Prostate gland (tissue), 2 donors: Measurements from ENCODE around the gene PRAMEF11. TPM values are rescaled to one million over a fixed set of nuclear protein-coding genes. Genes with fewer than 3 reads are reported as not detected.

Experiments
- DNase-seq: peaks from one replicate; pipeline ENCODE4 v3.0.0-alpha.2; 2019; ENCODE audit warnings: low spot score
- H3K27ac ChIP-seq, 2 donors: fragments of 200-600 bp; sonication (generic); 2 replicates each; pipeline ENCODE4 v1.5.1; 2017 to 2019
- H3K27me3 ChIP-seq: fragments of 200-600 bp; sonication (generic); replicated peaks from 2 replicates; pipeline ENCODE4 v1.5.1; 2019; ENCODE audit not compliant: insufficient read depth
- H3K36me3 ChIP-seq, 2 donors: fragments of 200-600 bp; sonication (generic); 1 replicate in 1 of 2; 2 replicates in 1 of 2; pipeline versions ENCODE4 v1.5.1 to v1.8.1; 2017 to 2019
- H3K4me1 ChIP-seq: fragments of 200-600 bp; sonication (generic); replicated peaks from 2 replicates; pipeline ENCODE4 v1.5.1; 2019
- H3K4me3 ChIP-seq, 2 donors: fragments of 200-600 bp; sonication (generic); 2 replicates each; pipeline ENCODE4 v1.5.1; 2017 to 2019
- H3K9me3 ChIP-seq: fragments of 200-600 bp; sonication (generic); 2 replicates; pipeline ENCODE4 v1.5.1; 2017
- POLR2A ChIP-seq: fragments of 450-650 bp; IDR thresholded peaks from one replicate; pipeline ENCODE4 v1.6.1; 2016; ENCODE audit warnings: antibody characterized with exemption, mild to moderate bottlenecking
- POLR2AphosphoS5 ChIP-seq: sonication (generic); formaldehyde crosslinking; IDR thresholded peaks from one replicate; pipeline ENCODE4 v1.6.1; 2017; ENCODE audit warnings: antibody characterized with exemption
- WGBS: methylation state at CpG from one replicate; pipeline ENCODE4 v1.1.5; 2018; 5-methylcytosine and 5-hydroxymethylcytosine counted together
- intact Hi-C: fragments of 100-400 bp; cut with DNase I; formaldehyde crosslinking; loops from one replicate; pipeline ENCODE4 v1.14.2; 2022
- total RNA-seq, 2 donors: library from RNA; depleted of rRNA; stranded (reverse); fragments of >200 nt; gene quantifications; one replicate each; pipeline ENCODE4 v1.1.0, GENCODE V29; 2016
- TF ChIP-seq, protein P1 (sequence below), 4 experiments: fragments of 200-600 bp in 2 of 4; fragments of 450-650 bp in 2 of 4; sonication (generic) in 2 of 4; IDR thresholded peaks; 1 replicate in 3 of 4; 2 replicates in 1 of 4; pipeline ENCODE4 v1.5.1; 2016 to 2019; ENCODE audit warnings: antibody characterized with exemption in 4 of 4, mild to moderate bottlenecking in 2 of 4, moderate library complexity in 2 of 4

Gene PRAMEF11
- total RNA-seq, 2 donors from 2014 or later = not detected

DNA sequence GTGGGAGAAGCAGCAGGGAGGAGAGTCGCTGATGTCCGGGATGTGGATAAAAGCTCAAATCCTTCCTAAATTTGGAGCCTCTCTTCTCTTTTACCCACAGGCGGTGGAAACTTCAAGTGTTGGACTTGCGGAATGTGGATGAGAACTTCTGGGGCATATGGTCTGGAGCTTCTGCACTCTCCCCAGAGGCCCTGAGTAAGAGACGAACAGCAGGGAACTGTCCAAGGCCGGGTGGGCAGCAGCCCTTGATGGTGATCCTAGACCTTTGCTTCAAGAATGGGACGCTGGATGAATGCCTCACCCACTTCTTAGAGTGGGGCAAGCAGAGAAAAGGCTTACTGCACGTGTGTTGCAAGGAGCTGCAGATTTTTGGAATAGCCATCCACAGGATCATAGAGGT is 55.8 kb downstream of the PRAMEF11 start:
- 89% methylated on average over 8 of the region's 8 CpGs for WGBS
- Histone ChIP-seq H3K4me3 (no peak overlapping the region), H3K4me1 (no peaks in the 10 kb centered on the region), H3K27ac (no peak overlapping the region), H3K36me3 (no peaks in the 10 kb centered on the region), H3K27me3 (no peaks in the 10 kb centered on the region), H3K9me3 (no peaks in the 10 kb centered on the region)
- intact Hi-C loops = no loop called here
- DNase-seq = no peak
- TF ChIP-seq, protein P1, sequence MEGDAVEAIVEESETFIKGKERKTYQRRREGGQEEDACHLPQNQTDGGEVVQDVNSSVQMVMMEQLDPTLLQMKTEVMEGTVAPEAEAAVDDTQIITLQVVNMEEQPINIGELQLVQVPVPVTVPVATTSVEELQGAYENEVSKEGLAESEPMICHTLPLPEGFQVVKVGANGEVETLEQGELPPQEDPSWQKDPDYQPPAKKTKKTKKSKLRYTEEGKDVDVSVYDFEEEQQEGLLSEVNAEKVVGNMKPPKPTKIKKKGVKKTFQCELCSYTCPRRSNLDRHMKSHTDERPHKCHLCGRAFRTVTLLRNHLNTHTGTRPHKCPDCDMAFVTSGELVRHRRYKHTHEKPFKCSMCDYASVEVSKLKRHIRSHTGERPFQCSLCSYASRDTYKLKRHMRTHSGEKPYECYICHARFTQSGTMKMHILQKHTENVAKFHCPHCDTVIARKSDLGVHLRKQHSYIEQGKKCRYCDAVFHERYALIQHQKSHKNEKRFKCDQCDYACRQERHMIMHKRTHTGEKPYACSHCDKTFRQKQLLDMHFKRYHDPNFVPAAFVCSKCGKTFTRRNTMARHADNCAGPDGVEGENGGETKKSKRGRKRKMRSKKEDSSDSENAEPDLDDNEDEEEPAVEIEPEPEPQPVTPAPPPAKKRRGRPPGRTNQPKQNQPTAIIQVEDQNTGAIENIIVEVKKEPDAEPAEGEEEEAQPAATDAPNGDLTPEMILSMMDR (IDR thresholded peaks at IDR 0.05) = no peak
- TF ChIP-seq POLR2A = no peak
- no peak for TF ChIP-seq POLR2AphosphoS5

DNA sequence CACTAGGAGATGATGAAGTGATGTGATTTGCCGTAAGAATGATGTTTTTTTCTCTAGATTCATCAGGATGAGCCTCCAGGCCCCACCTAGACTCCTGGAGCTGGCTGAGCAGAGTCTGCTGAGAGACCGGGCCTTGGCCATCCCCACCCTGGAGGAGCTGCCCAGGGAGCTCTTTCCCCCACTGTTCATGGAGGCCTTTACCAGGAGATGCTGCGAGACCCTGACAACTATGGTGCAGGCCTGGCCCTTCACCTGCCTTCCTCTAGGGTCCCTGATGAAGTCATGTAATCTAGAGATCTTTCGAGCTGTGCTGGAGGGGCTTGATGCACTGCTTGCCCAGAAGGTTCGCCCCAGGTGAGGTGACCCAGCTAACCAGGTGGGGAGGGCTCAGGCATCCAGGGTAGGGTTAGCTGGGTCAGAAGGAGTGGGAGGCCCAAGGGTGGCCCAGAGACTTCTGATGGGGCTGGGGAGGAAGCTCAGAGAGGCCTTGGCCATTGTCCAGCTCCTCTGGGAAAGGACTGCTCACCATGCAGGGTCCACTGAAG is 56.3 kb downstream of the PRAMEF11 start:
- H3K36me3 ChIP-seq = no peaks in the 10 kb centered on the region
- WGBS = 85% methylated on average over 5 of the region's 5 CpGs
- H3K27ac ChIP-seq = no peak overlapping the region
- intact Hi-C loops = no loop called here
- TF ChIP-seq POLR2A = no peak
- TF ChIP-seq, protein P1 (IDR thresholded peaks at IDR 0.05) = no peak
- TF ChIP-seq POLR2AphosphoS5 = no peak
- no peaks in the 10 kb centered on the region for H3K27me3 ChIP-seq
- H3K9me3 ChIP-seq = no peaks in the 10 kb centered on the region
- no peak for DNase-seq
- H3K4me3 ChIP-seq = no peak overlapping the region
- no peaks in the 10 kb centered on the region for H3K4me1 ChIP-seq

Other genes with a start within 250 kb of the PRAMEF11 start
- 100 to 1,000 TPM; 171 to 178 TPM for gene DHRS3, start 213.2 kb downstream of the PRAMEF11 start, total RNA-seq
- not detected for gene AADACL4, start 187.3 kb downstream of the PRAMEF11 start, total RNA-seq
- not detected for gene AADACL3, start 115.3 kb downstream of the PRAMEF11 start, total RNA-seq
- gene CFAP107, start 85.2 kb downstream of the PRAMEF11 start, total RNA-seq = 1 to 10 TPM in 1 of 2 donors, not detected in 1; 1.1 TPM
- not detected for gene PRAMEF12, start 57.7 kb downstream of the PRAMEF11 start, total RNA-seq
- gene PRAMEF1, start 40.0 kb downstream of the PRAMEF11 start, total RNA-seq = not detected
- not detected for gene HNRNPCL1, start 17.3 kb upstream of the PRAMEF11 start, total RNA-seq
- not detected for gene PRAMEF2, start 25.7 kb upstream of the PRAMEF11 start, total RNA-seq
- gene PRAMEF4, start 54.8 kb upstream of the PRAMEF11 start, total RNA-seq = not detected
- gene PRAMEF10, start 66.9 kb upstream of the PRAMEF11 start, total RNA-seq = not detected
- gene PRAMEF7, start 85.2 kb upstream of the PRAMEF11 start, total RNA-seq = not detected
- not detected for gene PRAMEF6, start 116.2 kb upstream of the PRAMEF11 start, total RNA-seq
- not detected for gene PRAMEF27, start 225.2 kb upstream of the PRAMEF11 start, total RNA-seq
- gene HNRNPCL3, start 229.4 kb upstream of the PRAMEF11 start, total RNA-seq = not detected
- gene PRAMEF25, start 239.4 kb upstream of the PRAMEF11 start, total RNA-seq = not detected